HG02759 (cell line): ENCODE results near the gene SDF2.
"Not testable (repeated sequence)": the region's sequence is repeated elsewhere in the genome, so short reads cannot be mapped to it uniquely, and the experiment has no call there.

Experiments used
- ATAC-seq: cut with Tn5 transposase; IDR thresholded peaks from one replicate; pipeline ENCODE4 v1.9.1; 2021; ENCODE audit warnings: mild to moderate bottlenecking, moderate library complexity; ENCODE audit not compliant: unreplicated experiment

The SDF2 gene

GRCh38 chr17:28685366-28685765, 23.7 kb upstream of the SDF2 start:
- no peak for ATAC-seq

GRCh38 chr17:28684963-28685362, 23.3 kb upstream of the SDF2 start:
- no peak for ATAC-seq

GRCh38 chr17:28682655-28683054, 20.9 kb upstream of the SDF2 start:
- ATAC-seq = no peak

GRCh38 chr17:28675980-28676379, 14.3 kb upstream of the SDF2 start:
- ATAC-seq = no peak

GRCh38 chr17:28675490-28675889, 13.8 kb upstream of the SDF2 start:
- ATAC-seq = no peak

- ATAC-seq = no peak
Observed at GRCh38 chr17:28669918-28670317, 8.2 kb upstream of the SDF2 start.

GRCh38 chr17:28667870-28668269, 6.2 kb upstream of the SDF2 start:
- ATAC-seq = no peak

GRCh38 chr17:28665994-28666393, 4.3 kb upstream of the SDF2 start:
- no peak for ATAC-seq

- ATAC-seq = no peak
Observed at GRCh38 chr17:28663723-28664122, 2.0 kb upstream of the SDF2 start.

- ATAC-seq = peak; percentile 7
Observed at GRCh38 chr17:28662527-28662829, 772 bp upstream of the SDF2 start.

- ATAC-seq = not testable (repeated sequence)
Observed at GRCh38 chr17:28659497-28659881, 2.2 kb downstream of the SDF2 start.

GRCh38 chr17:28658766-28659496, 2.8 kb downstream of the SDF2 start:
- ATAC-seq = not testable (repeated sequence)

- not testable (repeated sequence) for ATAC-seq
Observed at GRCh38 chr17:28658342-28658741, 3.4 kb downstream of the SDF2 start.

GRCh38 chr17:28657756-28658155, 4.0 kb downstream of the SDF2 start:
- no peak for ATAC-seq

- no peak for ATAC-seq
Observed at GRCh38 chr17:28655160-28655559, 6.5 kb downstream of the SDF2 start.

GRCh38 chr17:28648698-28649097, 13.0 kb downstream of the SDF2 start:
- ATAC-seq = no peak

GRCh38 chr17:28646039-28646754, 15.5 kb downstream of the SDF2 start:
- no peak for ATAC-seq

GRCh38 chr17:28645576-28645939, 16.1 kb downstream of the SDF2 start:
- no peak for ATAC-seq

GRCh38 chr17:28644787-28645575, 16.7 kb downstream of the SDF2 start, which contains the start of gene BLTP2:
Gene BLTP2, minus strand, starts transcription at chr17:28645158. Its CDS starts 102 bp downstream, at chr17:28645056.
- peak; percentile 96 for ATAC-seq

GRCh38 chr17:28643983-28644786, 17.5 kb downstream of the SDF2 start:
- ATAC-seq = peak; percentile 8

GRCh38 chr17:28641579-28641978, 20.1 kb downstream of the SDF2 start:
- no peak for ATAC-seq
